HepG2 (cell line): ENCODE results near the gene USP2. TPM values are rescaled to one million over a fixed set of nuclear protein-coding genes. Genes with fewer than 3 reads are reported as not detected.

Experiments used
- ADNP ChIP-seq: sonication (generic); formaldehyde crosslinking; IDR thresholded peaks from 2 replicates; pipeline ENCODE4 v1.4.0; 2020; ENCODE audit warnings: missing genetic modification reagents
- ATF1 ChIP-seq: IDR thresholded peaks from 2 replicates; pipeline ENCODE4 v1.6.1; 2016; ENCODE audit warnings: mild to moderate bottlenecking, control low read depth
- GATAD1 ChIP-seq: IDR thresholded peaks from 2 replicates; pipeline ENCODE4 v1.6.1; 2016; ENCODE audit warnings: missing genetic modification reagents, missing compliant biosample characterization
- KDM6A ChIP-seq: IDR thresholded peaks from 2 replicates; pipeline ENCODE4 v1.6.1; 2016; ENCODE audit warnings: low read depth
- NFRKB ChIP-seq: fragments of 450-650 bp; IDR thresholded peaks from 2 replicates; pipeline ENCODE4 v1.6.1; 2017
- POLR2A ChIP-seq, 2 experiments: IDR thresholded peaks; 2 replicates each; pipeline ENCODE4 v1.6.1; 2011; ENCODE audit warnings: low read depth in 2 of 2, low read length in 2 of 2, mild to moderate bottlenecking in 1 of 2, moderate library complexity in 1 of 2; ENCODE audit not compliant: insufficient read depth in 1 of 2
- SMARCE1 ChIP-seq: fragments of 450-650 bp; IDR thresholded peaks from 2 replicates; pipeline ENCODE4 v1.6.1; 2017; ENCODE audit warnings: borderline replicate concordance
- SP4 ChIP-seq: sonication (generic); formaldehyde crosslinking; IDR thresholded peaks from 2 replicates; pipeline ENCODE4 v1.8.1; 2023; ENCODE audit warnings: mild to moderate bottlenecking, missing genetic modification reagents
- SYNCRIP ChIP-seq: fragments of 200-400 bp; formaldehyde crosslinking; IDR thresholded peaks from 2 replicates; pipeline ENCODE4 v1.6.1; 2018; ENCODE audit warnings: mild to moderate bottlenecking, low read depth, low read length; ENCODE audit not compliant: insufficient read depth
- ZNF17 ChIP-seq: sonication (generic); formaldehyde crosslinking; IDR thresholded peaks from 2 replicates; pipeline ENCODE4 v1.5.0; 2020; ENCODE audit warnings: mild to moderate bottlenecking, missing genetic modification reagents
- ZNF570 ChIP-seq: sonication (generic); formaldehyde crosslinking; IDR thresholded peaks from 2 replicates; pipeline ENCODE4 v1.4.0; 2020; ENCODE audit warnings: mild to moderate bottlenecking, missing genetic modification reagents, borderline replicate concordance
- ZNF780A ChIP-seq: sonication (generic); formaldehyde crosslinking; IDR thresholded peaks from 2 replicates; pipeline ENCODE4 v1.8.0; 2022; ENCODE audit warnings: mild to moderate bottlenecking, missing genetic modification reagents, moderate library complexity
- ZSCAN25 ChIP-seq: sonication (generic); formaldehyde crosslinking; IDR thresholded peaks from 2 replicates; pipeline ENCODE4 v1.8.0; 2022; ENCODE audit warnings: mild to moderate bottlenecking, missing genetic modification reagents
- polyA plus RNA-seq, 8 experiments: library from polyadenylated mRNA; depleted of rRNA in 3 of 8; stranded (reverse) in 7 of 8; unstranded in 1 of 8; fragments of >200 nt; fragmentation: Illumina TruSeq in 4 of 8; extraction: Trizol in 4 of 8; gene quantifications; 2 replicates each; pipeline versions ENCODE4 v1.2.1 to v1.2.3, GENCODE V29; 2011 to 2016; ENCODE audit warnings: low read depth in 4 of 8, missing spikeins in 1 of 8, mixed read lengths in 1 of 8; ENCODE audit not compliant: insufficient read depth in 1 of 8
- total RNA-seq, 5 experiments: library from RNA; depleted of rRNA; stranded (reverse); fragments of >200 nt; fragmentation: Illumina TruSeq; extraction: Trizol; gene quantifications; 2 replicates each; pipeline ENCODE4 v1.2.3, GENCODE V29; 2016; ENCODE audit warnings: low read depth in 1 of 5
- TF ChIP-seq, protein P1 (sequence below): sonication (generic); formaldehyde crosslinking; IDR thresholded peaks from 2 replicates; pipeline ENCODE4 v1.4.0; 2020; ENCODE audit warnings: missing genetic modification reagents
- TF ChIP-seq, protein P2 (sequence below): sonication (generic); formaldehyde crosslinking; IDR thresholded peaks from 2 replicates; pipeline ENCODE4 v1.5.1; 2020; ENCODE audit warnings: missing genetic modification reagents, mild to moderate bottlenecking, borderline replicate concordance
- TF ChIP-seq, protein P3 (sequence below): sonication (generic); formaldehyde crosslinking; IDR thresholded peaks from 2 replicates; pipeline ENCODE4 v1.4.0; 2020; ENCODE audit warnings: missing genetic modification reagents
- TF ChIP-seq, protein P4 (sequence below): sonication (generic); formaldehyde crosslinking; IDR thresholded peaks from 2 replicates; pipeline ENCODE4 v1.5.0; 2020; ENCODE audit warnings: missing genetic modification reagents
- TF ChIP-seq, protein P5 (sequence below): sonication (generic); formaldehyde crosslinking; IDR thresholded peaks from 2 replicates; pipeline ENCODE4 v1.4.0; 2020; ENCODE audit warnings: missing genetic modification reagents

Gene USP2
- total and polyA plus RNA-seq, 2 of the 13 experiments (the other 11 are each of a cell fraction or from before 2014, with no cell fraction given), result 2.5 to 6.0 TPM

DNA sequence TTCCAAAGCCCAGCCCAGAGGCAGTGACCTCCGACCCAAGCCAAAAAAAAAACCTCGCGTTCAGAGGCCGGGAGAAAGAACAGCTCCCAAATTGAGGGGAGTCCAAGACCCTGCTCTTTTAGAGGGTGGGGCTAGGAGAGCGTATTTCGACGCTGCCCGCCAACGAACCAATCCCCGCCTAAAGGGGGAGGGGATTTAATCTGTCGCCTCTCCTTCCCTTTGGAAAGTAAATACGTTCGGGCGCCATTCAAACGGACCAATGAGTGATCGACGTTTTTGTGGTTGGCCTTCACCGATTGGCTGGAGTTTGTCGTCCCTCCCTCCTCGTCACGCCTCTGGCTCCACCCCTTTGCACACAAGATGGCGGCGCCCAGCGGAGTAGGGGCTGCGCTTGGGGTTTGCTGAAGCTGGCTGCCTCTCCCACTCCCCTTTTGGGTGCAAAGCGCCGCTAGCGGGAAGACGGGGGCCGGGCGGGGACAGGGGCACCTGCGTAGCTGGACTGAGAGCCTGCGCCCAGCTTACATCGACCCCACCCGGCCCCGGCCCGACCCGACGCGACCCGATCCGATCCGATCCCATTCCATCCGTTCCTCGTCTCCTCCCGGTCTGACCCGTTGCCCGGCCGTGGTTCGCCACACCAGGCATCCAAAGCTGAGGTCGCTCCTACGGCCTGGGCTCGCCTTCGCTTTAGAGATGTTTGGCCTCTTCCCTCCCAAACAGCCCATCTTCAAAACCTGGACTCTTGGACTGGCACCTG is 47.1 kb downstream of the USP2 start, which contains the start of gene RNF26 (continued):
- TF ChIP-seq, protein P1, sequence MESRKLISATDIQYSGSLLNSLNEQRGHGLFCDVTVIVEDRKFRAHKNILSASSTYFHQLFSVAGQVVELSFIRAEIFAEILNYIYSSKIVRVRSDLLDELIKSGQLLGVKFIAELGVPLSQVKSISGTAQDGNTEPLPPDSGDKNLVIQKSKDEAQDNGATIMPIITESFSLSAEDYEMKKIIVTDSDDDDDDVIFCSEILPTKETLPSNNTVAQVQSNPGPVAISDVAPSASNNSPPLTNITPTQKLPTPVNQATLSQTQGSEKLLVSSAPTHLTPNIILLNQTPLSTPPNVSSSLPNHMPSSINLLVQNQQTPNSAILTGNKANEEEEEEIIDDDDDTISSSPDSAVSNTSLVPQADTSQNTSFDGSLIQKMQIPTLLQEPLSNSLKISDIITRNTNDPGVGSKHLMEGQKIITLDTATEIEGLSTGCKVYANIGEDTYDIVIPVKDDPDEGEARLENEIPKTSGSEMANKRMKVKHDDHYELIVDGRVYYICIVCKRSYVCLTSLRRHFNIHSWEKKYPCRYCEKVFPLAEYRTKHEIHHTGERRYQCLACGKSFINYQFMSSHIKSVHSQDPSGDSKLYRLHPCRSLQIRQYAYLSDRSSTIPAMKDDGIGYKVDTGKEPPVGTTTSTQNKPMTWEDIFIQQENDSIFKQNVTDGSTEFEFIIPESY (CRISPR knock-in tag), result no peak
- TF ChIP-seq SP4 (peak; percentile 80), NFRKB (no peak), ZNF17 (CRISPR knock-in tag) (no peak), GATAD1 (peak; percentile 96), ZSCAN25 (CRISPR knock-in tag) (0 out of 2 replicates have a peak, but pooled peaks have one; percentile 44), ATF1 (CRISPR knock-in tag) (peak; percentile 94), SMARCE1 (no peak), POLR2A (IDR thresholded peaks at IDR 0.05; ENCODE audit: insufficient read depth in 1 of 2, low read depth in 2 of 2, low read length in 2 of 2) (peak; percentile 79 to 84), ZNF570 (CRISPR knock-in tag) (no peak), KDM6A (CRISPR knock-in tag) (no peak), ADNP (CRISPR knock-in tag) (no peak), ZNF780A (no peak), SYNCRIP (no peak)
- TF ChIP-seq, protein P2, sequence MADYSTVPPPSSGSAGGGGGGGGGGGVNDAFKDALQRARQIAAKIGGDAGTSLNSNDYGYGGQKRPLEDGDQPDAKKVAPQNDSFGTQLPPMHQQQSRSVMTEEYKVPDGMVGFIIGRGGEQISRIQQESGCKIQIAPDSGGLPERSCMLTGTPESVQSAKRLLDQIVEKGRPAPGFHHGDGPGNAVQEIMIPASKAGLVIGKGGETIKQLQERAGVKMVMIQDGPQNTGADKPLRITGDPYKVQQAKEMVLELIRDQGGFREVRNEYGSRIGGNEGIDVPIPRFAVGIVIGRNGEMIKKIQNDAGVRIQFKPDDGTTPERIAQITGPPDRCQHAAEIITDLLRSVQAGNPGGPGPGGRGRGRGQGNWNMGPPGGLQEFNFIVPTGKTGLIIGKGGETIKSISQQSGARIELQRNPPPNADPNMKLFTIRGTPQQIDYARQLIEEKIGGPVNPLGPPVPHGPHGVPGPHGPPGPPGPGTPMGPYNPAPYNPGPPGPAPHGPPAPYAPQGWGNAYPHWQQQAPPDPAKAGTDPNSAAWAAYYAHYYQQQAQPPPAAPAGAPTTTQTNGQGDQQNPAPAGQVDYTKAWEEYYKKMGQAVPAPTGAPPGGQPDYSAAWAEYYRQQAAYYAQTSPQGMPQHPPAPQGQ (CRISPR knock-in tag), result no peak
- TF ChIP-seq, protein P3, sequence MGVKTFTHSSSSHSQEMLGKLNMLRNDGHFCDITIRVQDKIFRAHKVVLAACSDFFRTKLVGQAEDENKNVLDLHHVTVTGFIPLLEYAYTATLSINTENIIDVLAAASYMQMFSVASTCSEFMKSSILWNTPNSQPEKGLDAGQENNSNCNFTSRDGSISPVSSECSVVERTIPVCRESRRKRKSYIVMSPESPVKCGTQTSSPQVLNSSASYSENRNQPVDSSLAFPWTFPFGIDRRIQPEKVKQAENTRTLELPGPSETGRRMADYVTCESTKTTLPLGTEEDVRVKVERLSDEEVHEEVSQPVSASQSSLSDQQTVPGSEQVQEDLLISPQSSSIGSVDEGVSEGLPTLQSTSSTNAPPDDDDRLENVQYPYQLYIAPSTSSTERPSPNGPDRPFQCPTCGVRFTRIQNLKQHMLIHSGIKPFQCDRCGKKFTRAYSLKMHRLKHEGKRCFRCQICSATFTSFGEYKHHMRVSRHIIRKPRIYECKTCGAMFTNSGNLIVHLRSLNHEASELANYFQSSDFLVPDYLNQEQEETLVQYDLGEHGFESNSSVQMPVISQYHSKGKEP (CRISPR knock-in tag), result no peak
- TF ChIP-seq, protein P4, sequence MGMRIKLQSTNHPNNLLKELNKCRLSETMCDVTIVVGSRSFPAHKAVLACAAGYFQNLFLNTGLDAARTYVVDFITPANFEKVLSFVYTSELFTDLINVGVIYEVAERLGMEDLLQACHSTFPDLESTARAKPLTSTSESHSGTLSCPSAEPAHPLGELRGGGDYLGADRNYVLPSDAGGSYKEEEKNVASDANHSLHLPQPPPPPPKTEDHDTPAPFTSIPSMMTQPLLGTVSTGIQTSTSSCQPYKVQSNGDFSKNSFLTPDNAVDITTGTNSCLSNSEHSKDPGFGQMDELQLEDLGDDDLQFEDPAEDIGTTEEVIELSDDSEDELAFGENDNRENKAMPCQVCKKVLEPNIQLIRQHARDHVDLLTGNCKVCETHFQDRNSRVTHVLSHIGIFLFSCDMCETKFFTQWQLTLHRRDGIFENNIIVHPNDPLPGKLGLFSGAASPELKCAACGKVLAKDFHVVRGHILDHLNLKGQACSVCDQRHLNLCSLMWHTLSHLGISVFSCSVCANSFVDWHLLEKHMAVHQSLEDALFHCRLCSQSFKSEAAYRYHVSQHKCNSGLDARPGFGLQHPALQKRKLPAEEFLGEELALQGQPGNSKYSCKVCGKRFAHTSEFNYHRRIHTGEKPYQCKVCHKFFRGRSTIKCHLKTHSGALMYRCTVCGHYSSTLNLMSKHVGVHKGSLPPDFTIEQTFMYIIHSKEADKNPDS (CRISPR knock-in tag), result no peak
- TF ChIP-seq, protein P5, sequence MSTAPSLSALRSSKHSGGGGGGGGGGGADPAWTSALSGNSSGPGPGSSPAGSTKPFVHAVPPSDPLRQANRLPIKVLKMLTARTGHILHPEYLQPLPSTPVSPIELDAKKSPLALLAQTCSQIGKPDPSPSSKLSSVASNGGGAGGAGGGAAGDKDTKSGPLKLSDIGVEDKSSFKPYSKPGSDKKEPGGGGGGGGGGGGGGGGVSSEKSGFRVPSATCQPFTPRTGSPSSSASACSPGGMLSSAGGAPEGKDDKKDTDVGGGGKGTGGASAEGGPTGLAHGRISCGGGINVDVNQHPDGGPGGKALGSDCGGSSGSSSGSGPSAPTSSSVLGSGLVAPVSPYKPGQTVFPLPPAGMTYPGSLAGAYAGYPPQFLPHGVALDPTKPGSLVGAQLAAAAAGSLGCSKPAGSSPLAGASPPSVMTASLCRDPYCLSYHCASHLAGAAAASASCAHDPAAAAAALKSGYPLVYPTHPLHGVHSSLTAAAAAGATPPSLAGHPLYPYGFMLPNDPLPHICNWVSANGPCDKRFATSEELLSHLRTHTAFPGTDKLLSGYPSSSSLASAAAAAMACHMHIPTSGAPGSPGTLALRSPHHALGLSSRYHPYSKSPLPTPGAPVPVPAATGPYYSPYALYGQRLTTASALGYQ, result peak; percentile 52; the same call in 1 of the 2 replicates
